Hindlimb muscle (tissue), 1 donor: ENCODE data around the gene KLRG1. TPM values are rescaled to one million over a fixed set of nuclear protein-coding genes. Genes with fewer than 3 reads are reported as not detected.
A peak's percentile ranks its signal among the peaks of the same experiment; 100 is the strongest.

Experiments
- DNase-seq: peaks from one replicate; pipeline ENCODE4 v3.0.0-alpha.2; 2013
- polyA plus RNA-seq: library from polyadenylated mRNA; unstranded; fragments of 120-200 nt; gene quantifications from one replicate; pipeline ENCODE4 v1.2.1, GENCODE V29; 2013; ENCODE audit not compliant: insufficient read length

KLRG1 gene
- polyA plus RNA-seq, 1 donor = 4.1 TPM

- no peak for DNase-seq
These were observed 2.2 kb upstream of the KLRG1 start for GRCh38 chr12:8987163-8987562.

- DNase-seq = no peak
These were observed 1.7 kb upstream of the KLRG1 start for GRCh38 chr12:8987685-8988084.

- no peak for DNase-seq
These were observed 2.3 kb downstream of the KLRG1 start for GRCh38 chr12:8991371-8992345.

- DNase-seq = no peak
These were observed 4.5 kb downstream of the KLRG1 start for GRCh38 chr12:8993827-8994226.

GRCh38 chr12:8995021-8995775 lies 5.9 kb downstream of the KLRG1 start:
- no peak for DNase-seq

GRCh38 chr12:8996682-8997405 lies 7.5 kb downstream of the KLRG1 start:
- DNase-seq = no peak

- no peak for DNase-seq
These were observed 11.9 kb downstream of the KLRG1 start for GRCh38 chr12:9001233-9001632.

GRCh38 chr12:9002335-9002734 lies 13.0 kb downstream of the KLRG1 start:
- DNase-seq = no peak

- no peak for DNase-seq
These were observed 33.2 kb downstream of the KLRG1 start for GRCh38 chr12:9022592-9022991.

GRCh38 chr12:9024512-9024911 lies 35.2 kb downstream of the KLRG1 start:
- no peak for DNase-seq

- no peak for DNase-seq
These were observed 38.1 kb downstream of the KLRG1 start for GRCh38 chr12:9027161-9028059.

- DNase-seq = no peak
These were observed 41.4 kb downstream of the KLRG1 start for GRCh38 chr12:9030776-9031175.

GRCh38 chr12:9032202-9032964 lies 43.0 kb downstream of the KLRG1 start:
- DNase-seq = no peak

GRCh38 chr12:9033265-9033887 lies 44.0 kb downstream of the KLRG1 start:
- no peak for DNase-seq

GRCh38 chr12:9034095-9034494 lies 44.7 kb downstream of the KLRG1 start:
- DNase-seq = no peak

- DNase-seq = no peak
These were observed 46.9 kb downstream of the KLRG1 start for GRCh38 chr12:9036227-9036626.

GRCh38 chr12:9037431-9037830 lies 48.1 kb downstream of the KLRG1 start:
- no peak for DNase-seq

GRCh38 chr12:9039397-9039977 lies 50.1 kb downstream of the KLRG1 start:
- peak; percentile 24 for DNase-seq

GRCh38 chr12:9040484-9041186 lies 51.3 kb downstream of the KLRG1 start:
- no peak for DNase-seq

- DNase-seq = no peak
These were observed 52.0 kb downstream of the KLRG1 start for GRCh38 chr12:9041321-9041720.
